Activated gamma-delta T cell treated with Interleukin-2 at 50 U/mL for 16 hours (primary cell): Measurements from ENCODE around the gene POM121C.
"Not testable (repeated sequence)": the region's sequence is repeated elsewhere in the genome, so short reads cannot be mapped to it uniquely, and the experiment has no call there.

Source experiments
- DNase-seq: peaks from one replicate; pipeline ENCODE4 v3.0.0-alpha.2; 2020

Gene POM121C

GRCh38 chr7:75421798-75422710, 64.0 kb downstream of the POM121C start:
- not testable (repeated sequence) for DNase-seq

GRCh38 chr7:75420152-75420551, 65.9 kb downstream of the POM121C start:
- not testable (repeated sequence) for DNase-seq

DNA sequence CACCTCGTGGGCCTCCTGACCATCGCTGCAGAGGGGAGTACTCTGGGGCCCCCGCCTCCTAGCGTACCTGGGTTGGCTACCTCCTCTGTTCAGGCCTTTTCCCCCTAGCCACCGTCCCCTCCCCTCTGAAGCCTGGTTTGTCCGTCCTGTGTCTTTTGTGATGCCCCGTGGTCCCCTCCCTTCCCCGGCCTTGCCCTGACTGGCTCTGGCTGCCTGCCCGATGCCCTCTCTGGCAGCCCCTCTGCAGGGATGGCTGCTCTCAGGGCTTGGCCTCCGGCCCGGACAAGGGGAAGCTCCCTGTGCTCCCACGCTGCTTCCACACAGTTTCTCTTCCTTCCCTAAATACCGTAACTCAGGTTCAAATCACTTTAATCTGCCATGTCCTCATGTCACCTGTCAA, 66.4 kb downstream of the POM121C start:
- not testable (repeated sequence) for DNase-seq

DNA sequence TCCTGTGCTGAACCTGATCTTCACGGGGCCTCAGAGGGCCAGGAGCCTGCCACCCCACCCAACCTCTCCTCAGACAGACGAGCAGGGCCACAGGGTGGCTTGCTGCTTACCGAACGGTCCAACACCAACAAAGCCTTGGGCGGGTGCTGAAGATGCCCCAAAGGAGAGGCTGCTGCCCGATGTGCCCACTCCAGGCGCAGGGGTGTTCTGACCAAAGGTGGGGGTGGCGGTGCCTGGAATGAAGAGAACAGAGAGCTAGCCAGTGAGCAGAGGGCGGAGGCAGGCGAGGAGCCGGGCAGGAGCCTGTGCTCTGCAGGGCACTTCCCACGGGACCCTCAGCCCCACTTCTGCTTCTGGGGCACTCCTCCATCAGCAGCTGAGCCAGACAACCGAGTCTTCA, 66.9 kb downstream of the POM121C start:
- DNase-seq, result not testable (repeated sequence)

GRCh38 chr7:75418292-75418858, 67.7 kb downstream of the POM121C start:
- not testable (repeated sequence) for DNase-seq

GRCh38 chr7:75416787-75417186, 69.3 kb downstream of the POM121C start:
- not testable (repeated sequence) for DNase-seq

- DNase-seq, result not testable (repeated sequence)
Observed at GRCh38 chr7:75415829-75416373, 70.2 kb downstream of the POM121C start.

- DNase-seq, result not testable (repeated sequence)
Observed at GRCh38 chr7:75415428-75415817, 70.7 kb downstream of the POM121C start.

- not testable (repeated sequence) for DNase-seq
Observed at GRCh38 chr7:75414708-75415427, 71.2 kb downstream of the POM121C start.

- DNase-seq, result not testable (repeated sequence)
Observed at GRCh38 chr7:75414204-75414603, 71.9 kb downstream of the POM121C start.

- not testable (repeated sequence) for DNase-seq
Observed at GRCh38 chr7:75410823-75411173, 75.3 kb downstream of the POM121C start.

DNA sequence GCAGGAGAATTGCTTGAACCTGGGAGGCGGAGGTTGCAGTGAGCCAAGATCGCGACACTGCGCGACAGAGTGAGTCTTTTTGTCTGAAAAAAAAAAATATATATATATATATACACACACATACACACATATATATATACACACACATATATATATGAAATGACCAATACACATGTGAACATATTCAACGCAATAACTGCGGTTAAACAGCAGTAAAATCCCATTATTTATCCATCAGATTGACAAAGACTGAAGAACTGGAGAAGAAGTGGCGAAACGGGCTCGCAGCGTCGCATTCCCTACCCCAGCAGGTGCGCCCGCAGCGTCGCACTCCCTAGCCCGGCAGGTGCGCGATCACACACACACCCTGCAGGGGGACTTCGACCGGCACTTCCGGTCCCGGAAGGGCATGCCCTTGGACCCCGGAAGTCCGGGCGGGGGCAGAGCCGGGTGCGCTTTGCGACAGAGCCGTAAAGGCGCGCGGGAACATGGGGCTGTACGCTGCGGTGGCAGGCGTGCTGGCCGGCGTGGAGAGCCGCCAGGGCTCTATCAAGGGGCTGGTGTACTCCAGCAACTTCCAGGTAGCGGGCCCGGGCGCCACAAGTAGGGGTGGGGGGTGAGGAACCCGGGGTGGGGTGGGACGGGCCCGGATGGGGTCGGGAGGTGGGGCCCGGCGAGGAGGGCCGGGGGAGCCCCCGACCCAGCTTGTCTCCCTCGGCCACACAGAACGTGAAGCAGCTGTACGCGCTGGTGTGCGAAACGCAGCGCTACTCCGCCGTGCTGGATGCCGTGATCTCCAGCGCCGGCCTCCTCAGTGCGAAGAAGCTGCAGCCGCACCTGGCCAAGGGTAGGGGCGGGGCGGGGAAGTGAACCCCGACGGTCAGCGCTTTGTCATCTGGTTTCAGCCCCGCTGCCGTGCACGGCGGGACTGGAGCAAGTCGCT, 75.9 kb downstream of the POM121C start:
- DNase-seq, result not testable (repeated sequence)

DNA sequence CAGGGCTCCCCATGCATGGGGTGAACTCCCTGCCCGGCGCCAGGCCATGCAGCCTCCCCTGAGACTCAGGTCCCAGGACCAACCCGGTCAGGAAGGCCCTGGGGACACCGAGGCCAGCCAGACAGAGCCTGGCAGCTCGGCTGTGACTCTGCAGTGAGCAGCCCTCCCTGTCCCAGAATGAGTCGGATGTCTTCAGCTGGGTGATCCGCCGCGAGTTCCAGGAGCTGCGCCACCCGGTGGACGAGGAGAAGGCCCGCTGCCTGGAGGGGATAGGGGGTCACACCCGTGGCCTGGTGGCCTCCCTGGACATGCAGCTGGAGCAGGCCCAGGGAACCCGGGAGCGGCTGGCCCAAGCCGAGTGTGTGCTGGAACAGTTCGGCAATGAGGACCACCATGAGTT, 81.4 kb downstream of the POM121C start:
- DNase-seq, result not testable (repeated sequence)

GRCh38 chr7:75403455-75404443, 82.3 kb downstream of the POM121C start:
- DNase-seq, result not testable (repeated sequence)

DNA sequence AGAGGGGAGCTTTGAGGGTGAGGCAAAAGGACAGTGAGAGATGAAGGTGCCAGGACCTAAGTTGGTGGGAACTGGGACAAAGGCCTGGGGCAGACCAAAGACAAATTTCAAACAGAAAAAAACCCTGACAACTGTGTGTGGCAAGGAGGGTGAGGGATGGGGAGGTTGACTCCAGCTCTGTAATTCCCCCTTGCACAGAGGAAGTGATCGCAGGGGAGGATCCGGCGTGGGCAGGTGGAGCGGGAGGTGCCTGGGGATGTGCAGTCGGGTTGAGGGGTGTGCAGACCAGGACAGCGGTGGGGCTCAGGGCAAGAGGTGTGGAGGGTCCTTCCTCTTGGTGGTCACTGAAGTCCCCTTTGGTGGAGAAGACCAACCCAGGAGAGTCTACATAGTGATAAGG, 85.5 kb downstream of the POM121C start:
- DNase-seq, result not testable (repeated sequence)

- DNase-seq, result not testable (repeated sequence)
Observed at GRCh38 chr7:75398771-75399700, 87.1 kb downstream of the POM121C start.

DNA sequence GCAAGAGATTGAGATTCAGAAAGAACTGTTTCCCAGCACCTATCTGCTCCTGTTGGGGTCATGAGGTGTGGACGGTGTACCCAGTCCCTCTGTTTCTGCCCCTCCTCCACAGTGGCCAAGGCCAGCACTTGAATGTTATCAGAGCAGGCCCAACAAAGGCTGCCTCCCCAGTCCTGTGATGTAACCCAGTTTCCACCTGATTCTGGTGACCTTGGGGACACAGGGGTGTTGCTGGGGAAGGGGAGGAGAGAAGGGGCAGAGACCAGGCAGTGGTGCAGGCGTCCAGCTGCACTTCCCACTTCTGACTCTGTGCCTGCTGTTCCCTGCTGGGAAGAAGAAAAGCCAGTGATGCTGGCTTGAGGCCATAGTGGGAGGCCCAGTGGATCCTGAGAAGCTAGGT, 88.2 kb downstream of the POM121C start:
- DNase-seq, result not testable (repeated sequence)

DNA sequence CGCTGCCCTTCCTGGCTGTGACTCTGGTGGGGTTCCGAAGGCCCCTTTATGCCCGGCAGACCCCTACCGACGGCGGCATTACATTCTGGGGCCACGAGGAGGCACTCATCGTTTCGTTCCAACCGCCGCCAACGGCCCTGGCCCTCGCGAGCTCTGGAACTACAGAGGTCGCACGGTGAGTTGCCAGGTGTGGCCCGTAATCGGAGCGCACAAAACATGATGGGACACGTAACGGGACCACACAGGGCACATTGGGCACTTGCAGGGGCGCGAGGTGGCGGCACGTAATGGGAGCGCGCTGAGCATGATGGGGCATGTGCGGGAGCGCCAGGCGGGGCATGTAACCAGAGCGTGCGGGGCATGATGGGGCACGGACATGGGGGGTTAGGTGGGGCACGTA, 90.8 kb downstream of the POM121C start, which contains the start of gene TRIM73:
TSS of gene TRIM73 (plus strand) at position 301 of the 400 bp plus-strand sequence. CDS start 3,305 bp downstream, outside the sequence.
- not testable (repeated sequence) for DNase-seq

- not testable (repeated sequence) for DNase-seq
Observed at GRCh38 chr7:75393194-75393593, 92.9 kb downstream of the POM121C start.
